Natural killer cell (primary cell): ENCODE data around the gene FRMD3. TPM values are rescaled to one million over a fixed set of nuclear protein-coding genes. Genes with fewer than 3 reads are reported as not detected.

Experiments
- ATAC-seq, 3 donors: fragments of 150-1000 bp in 2 of 3; fragments of 200-7000 bp in 1 of 3; cut with Tn5 transposase; 1 replicate in 1 of 3; 2 replicates in 2 of 3; pipeline ENCODE4 v1.10.0; 2021; ENCODE audit warnings: mild to moderate bottlenecking in 2 of 3, moderate library complexity in 2 of 3
- DNase-seq, 2 donors: peaks; one replicate each; pipeline versions ENCODE4 v3.0.0 to v3.0.0-alpha.2; 2013 to 2021; ENCODE audit warnings: mixed read lengths in 1 of 2
- H3K27ac ChIP-seq: one replicate; pipeline ENCODE4 v1.5.1; 2013; ENCODE audit warnings: mild to moderate bottlenecking, low read length
- H3K27me3 ChIP-seq: one replicate; pipeline ENCODE4 v1.6.1; 2013; ENCODE audit warnings: low read length; ENCODE audit not compliant: control insufficient read depth, insufficient read depth
- H3K36me3 ChIP-seq: one replicate; pipeline ENCODE4 v1.6.1; 2013; ENCODE audit warnings: low read length; ENCODE audit not compliant: control insufficient read depth, insufficient read depth
- H3K4me1 ChIP-seq: one replicate; pipeline ENCODE4 v1.6.1; 2013; ENCODE audit warnings: low read length; ENCODE audit not compliant: control insufficient read depth, insufficient read depth
- H3K4me3 ChIP-seq: one replicate; pipeline ENCODE4 v1.5.1; 2013; ENCODE audit warnings: low read length
- H3K9me3 ChIP-seq: one replicate; pipeline ENCODE4 v1.6.1; 2013; ENCODE audit warnings: low read length; ENCODE audit not compliant: control insufficient read depth, insufficient read depth
- H3K27ac Mint-ChIP-seq, 2 donors: one replicate each; pipeline ENCODE4 v1.8.0; 2022; ENCODE audit warnings: mild to moderate bottlenecking in 2 of 2, mixed read lengths in 2 of 2, moderate library complexity in 1 of 2
- H3K27me3 Mint-ChIP-seq, 2 donors: one replicate each; pipeline ENCODE4 v1.8.0; 2022; ENCODE audit warnings: low read depth in 2 of 2, mixed read lengths in 2 of 2
- H3K36me3 Mint-ChIP-seq: one replicate; pipeline ENCODE4 v1.8.0; 2022; ENCODE audit warnings: mixed read lengths
- H3K4me1 Mint-ChIP-seq, 2 donors: one replicate each; pipeline ENCODE4 v1.8.0; 2022; ENCODE audit warnings: mixed read lengths in 2 of 2
- H3K4me3 Mint-ChIP-seq: one replicate; pipeline ENCODE4 v1.8.0; 2022; ENCODE audit warnings: mild to moderate bottlenecking, moderate library complexity, mixed read lengths
- H3K9me3 Mint-ChIP-seq, 2 donors: one replicate each; pipeline ENCODE4 v1.8.0; 2022; ENCODE audit warnings: mixed read lengths in 2 of 2
- WGBS: methylation state at CpG from one replicate; pipeline ENCODE4 v1.1.7; 2013; ENCODE audit warnings: missing lambda C conversion rate; ENCODE audit not compliant: insufficient coverage; 5-methylcytosine and 5-hydroxymethylcytosine counted together
- intact Hi-C: fragments of 100-400 bp; cut with micrococcal nuclease; formaldehyde crosslinking; loops from one replicate; pipeline ENCODE4 v1.14.2; 2022
- total RNA-seq, 4 donors: library from RNA; stranded (reverse); fragments of 120-200 nt in 1 of 4; gene quantifications; one replicate each; pipeline versions ENCODE4 v1.2.3 to v1.2.4, GENCODE V29; 2013 to 2022
- TF ChIP-seq, protein P1 (sequence below): fragments of 200-600 bp; IDR thresholded peaks from one replicate; pipeline ENCODE4 v1.8.0; 2022; ENCODE audit warnings: antibody characterized with exemption

FRMD3 gene
- total RNA-seq, 3 donors from 2014 or later (not counting 1 experiment from before 2014, with no cell fraction given) = 1.2 to 2.4 (median 2.1) TPM

DNA sequence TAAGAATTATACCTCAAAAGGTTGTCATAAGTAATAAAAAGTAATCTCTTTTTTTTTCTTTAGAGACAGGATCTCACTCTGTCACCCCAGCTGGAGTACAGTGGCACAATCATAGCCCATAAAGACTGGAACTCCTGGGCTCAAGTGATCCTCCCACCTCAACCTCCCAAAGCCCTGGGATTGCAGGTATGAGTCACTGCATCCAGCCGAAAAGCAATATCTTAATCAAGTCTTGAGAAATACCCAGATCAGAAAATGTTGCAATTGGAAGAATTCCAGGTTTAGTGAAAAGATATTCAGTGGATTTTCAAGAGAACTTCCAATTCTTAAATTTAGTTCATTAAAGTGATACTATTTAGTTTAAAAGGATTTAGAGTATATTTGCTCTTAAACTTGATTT is 43.8 kb upstream of the FRMD3 start:
- intact Hi-C loops = no loop called here
- peaks cover 0 to 2% of the 10 kb centered on the region in 2 donors for H3K9me3 Mint-ChIP-seq
- no peaks in the 10 kb centered on the region for H3K4me1 Mint-ChIP-seq
- no peak overlapping the region for H3K4me3 Mint-ChIP-seq
- peaks cover 18% of the 10 kb centered on the region for H3K36me3 Mint-ChIP-seq
- Histone ChIP-seq H3K4me3 (no peak overlapping the region), H3K27ac (no peak overlapping the region), H3K36me3 (no peaks in the 10 kb centered on the region), H3K4me1 (no peaks in the 10 kb centered on the region), H3K27me3 (no peaks in the 10 kb centered on the region), H3K9me3 (no peaks in the 10 kb centered on the region)
- 89% methylated on average over 1 of the region's 1 CpG for WGBS
- H3K27ac Mint-ChIP-seq = no peak overlapping the region
- no peak for ATAC-seq
- TF ChIP-seq, protein P1, sequence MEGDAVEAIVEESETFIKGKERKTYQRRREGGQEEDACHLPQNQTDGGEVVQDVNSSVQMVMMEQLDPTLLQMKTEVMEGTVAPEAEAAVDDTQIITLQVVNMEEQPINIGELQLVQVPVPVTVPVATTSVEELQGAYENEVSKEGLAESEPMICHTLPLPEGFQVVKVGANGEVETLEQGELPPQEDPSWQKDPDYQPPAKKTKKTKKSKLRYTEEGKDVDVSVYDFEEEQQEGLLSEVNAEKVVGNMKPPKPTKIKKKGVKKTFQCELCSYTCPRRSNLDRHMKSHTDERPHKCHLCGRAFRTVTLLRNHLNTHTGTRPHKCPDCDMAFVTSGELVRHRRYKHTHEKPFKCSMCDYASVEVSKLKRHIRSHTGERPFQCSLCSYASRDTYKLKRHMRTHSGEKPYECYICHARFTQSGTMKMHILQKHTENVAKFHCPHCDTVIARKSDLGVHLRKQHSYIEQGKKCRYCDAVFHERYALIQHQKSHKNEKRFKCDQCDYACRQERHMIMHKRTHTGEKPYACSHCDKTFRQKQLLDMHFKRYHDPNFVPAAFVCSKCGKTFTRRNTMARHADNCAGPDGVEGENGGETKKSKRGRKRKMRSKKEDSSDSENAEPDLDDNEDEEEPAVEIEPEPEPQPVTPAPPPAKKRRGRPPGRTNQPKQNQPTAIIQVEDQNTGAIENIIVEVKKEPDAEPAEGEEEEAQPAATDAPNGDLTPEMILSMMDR = no peak
- DNase-seq = no peak
- peaks cover 0 to 9% of the 10 kb centered on the region in 2 donors for H3K27me3 Mint-ChIP-seq

DNA sequence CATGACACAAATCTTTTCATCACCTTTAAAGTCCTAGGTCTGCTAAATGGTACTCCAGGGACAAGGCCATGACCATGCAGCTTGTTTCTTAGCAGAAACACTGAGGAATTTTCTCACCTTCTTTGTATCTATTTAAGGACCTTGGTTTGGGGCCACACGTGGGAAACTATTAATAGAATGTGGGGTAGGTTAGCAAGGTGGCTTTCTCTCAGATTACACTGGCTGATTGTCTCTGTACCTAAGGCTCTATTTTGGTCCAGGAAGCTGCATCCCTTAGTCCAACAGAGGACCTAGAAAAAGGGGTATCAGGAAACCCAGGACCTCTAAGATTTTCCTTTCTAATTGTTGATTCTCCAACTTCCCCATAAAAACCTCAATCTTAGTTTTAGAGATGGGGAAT is 36.3 kb upstream of the FRMD3 start:
- TF ChIP-seq, protein P1 = no peak
- ATAC-seq = no peak
- no peaks in the 10 kb centered on the region for H3K4me1 ChIP-seq
- Mint-ChIP-seq H3K9me3 (peaks cover 0 to 2% of the 10 kb centered on the region in 2 donors), H3K4me1 (no peaks in the 10 kb centered on the region), H3K27ac (no peak overlapping the region), H3K4me3 (no peak overlapping the region), H3K27me3 (peaks cover 0 to 9% of the 10 kb centered on the region in 2 donors), H3K36me3 (peaks cover 18% of the 10 kb centered on the region)
- no peaks in the 10 kb centered on the region for H3K9me3 ChIP-seq
- no peaks in the 10 kb centered on the region for H3K36me3 ChIP-seq
- no peak for DNase-seq
- H3K4me3 ChIP-seq = no peak overlapping the region
- no peaks in the 10 kb centered on the region for H3K27me3 ChIP-seq
- intact Hi-C loops = no loop called here
- 20% methylated on average over 1 of the region's 1 CpG for WGBS
- no peak overlapping the region for H3K27ac ChIP-seq

DNA sequence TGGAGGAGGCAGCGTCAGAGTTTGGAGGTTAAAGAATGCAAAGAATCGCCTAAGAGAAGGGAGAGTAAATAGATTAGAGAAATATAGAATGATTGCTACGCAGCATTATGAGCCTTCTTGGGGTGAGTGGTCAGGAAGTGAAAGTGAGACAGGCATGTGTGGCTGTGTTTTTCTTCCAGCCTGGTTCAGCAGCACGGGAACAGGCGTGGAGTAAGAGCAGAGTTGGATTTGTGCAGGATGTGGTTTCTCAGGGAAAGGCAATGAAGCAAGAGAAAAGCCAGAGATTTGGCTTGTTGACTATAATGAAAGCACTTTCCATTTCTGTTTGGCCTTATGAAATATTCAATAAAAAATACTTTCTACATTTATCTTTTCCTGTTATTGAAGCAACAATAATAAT is 34.3 kb upstream of the FRMD3 start:
- ATAC-seq = no peak
- Histone ChIP-seq H3K4me1 (no peaks in the 10 kb centered on the region), H3K36me3 (no peaks in the 10 kb centered on the region), H3K9me3 (no peaks in the 10 kb centered on the region), H3K4me3 (no peak overlapping the region), H3K27me3 (no peaks in the 10 kb centered on the region), H3K27ac (no peak overlapping the region)
- Mint-ChIP-seq H3K27ac (no peak overlapping the region), H3K4me3 (no peak overlapping the region), H3K4me1 (no peaks in the 10 kb centered on the region), H3K9me3 (peaks cover 0 to under 1% of the 10 kb centered on the region in 2 donors), H3K27me3 (peaks cover 0 to 5% of the 10 kb centered on the region in 2 donors), H3K36me3 (peaks cover 5% of the 10 kb centered on the region)
- WGBS = 58% methylated on average over 5 of the region's 5 CpGs
- no peak for DNase-seq
- intact Hi-C loops = no loop called here
- TF ChIP-seq, protein P1 = no peak

DNA sequence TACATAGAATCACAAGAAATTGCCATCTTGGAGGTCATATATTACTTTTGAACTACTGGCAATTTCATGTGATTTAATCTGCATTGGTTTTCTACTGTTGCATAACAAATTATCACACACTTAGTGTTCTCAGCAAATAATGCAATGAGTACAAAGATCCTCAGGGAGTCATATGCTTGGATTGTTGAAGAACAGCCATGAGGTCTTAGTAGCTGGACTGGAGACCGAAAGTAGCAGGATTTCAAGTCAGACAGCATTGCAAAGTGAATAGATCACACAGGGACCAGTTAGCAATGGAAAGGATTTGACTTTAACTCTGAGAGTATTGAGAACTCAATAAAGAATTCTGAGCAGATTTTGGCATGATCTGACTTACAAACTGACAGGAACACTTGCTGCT is 32.2 kb upstream of the FRMD3 start:
- no peak for ATAC-seq
- intact Hi-C loops = no loop called here
- no peaks in the 10 kb centered on the region for H3K36me3 Mint-ChIP-seq
- TF ChIP-seq, protein P1 = no peak
- WGBS = 76% methylated on average over 1 of the region's 1 CpG
- no peak overlapping the region for H3K4me3 ChIP-seq
- no peaks in the 10 kb centered on the region for H3K27me3 ChIP-seq
- no peaks in the 10 kb centered on the region for H3K9me3 ChIP-seq
- H3K4me1 Mint-ChIP-seq = no peaks in the 10 kb centered on the region
- no peak for DNase-seq
- H3K27me3 Mint-ChIP-seq = no peaks in the 10 kb centered on the region
- no peak overlapping the region for H3K4me3 Mint-ChIP-seq
- no peaks in the 10 kb centered on the region for H3K9me3 Mint-ChIP-seq
- no peak overlapping the region for H3K27ac ChIP-seq
- H3K36me3 ChIP-seq = no peaks in the 10 kb centered on the region
- H3K4me1 ChIP-seq = no peaks in the 10 kb centered on the region
- no peak overlapping the region for H3K27ac Mint-ChIP-seq
